Uterus (tissue), 4 donors: ENCODE results near the gene TLE1. TPM values are rescaled to one million over a fixed set of nuclear protein-coding genes. Genes with fewer than 3 reads are reported as not detected.

Source experiments
- DNase-seq, 2 donors: peaks; one replicate each; pipeline ENCODE4 v3.0.0-alpha.2; 2019 to 2020
- H3K27ac ChIP-seq, 2 donors: fragments of 200-600 bp; sonication (generic); 1 replicate in 1 of 2; 2 replicates in 1 of 2; pipeline ENCODE4 v1.5.1; 2016 to 2018
- H3K27me3 ChIP-seq, 2 donors: fragments of 200-600 bp; sonication (generic); one replicate each; pipeline ENCODE4 v1.5.1; 2018 to 2019; ENCODE audit warnings: control low read depth in 1 of 2
- H3K36me3 ChIP-seq, 2 donors: fragments of 200-600 bp; sonication (generic); one replicate each; pipeline ENCODE4 v1.5.1; 2019; ENCODE audit warnings: control low read depth in 1 of 2
- H3K4me1 ChIP-seq, 2 donors: fragments of 200-600 bp; sonication (generic); one replicate each; pipeline ENCODE4 v1.5.1; 2018 to 2019; ENCODE audit warnings: control low read depth in 1 of 2
- H3K4me3 ChIP-seq, 2 donors: fragments of 200-600 bp; sonication (generic); 1 replicate in 1 of 2; 2 replicates in 1 of 2; pipeline ENCODE4 v1.5.1; 2018 to 2019; ENCODE audit warnings: mild to moderate bottlenecking in 1 of 2
- H3K9me3 ChIP-seq, 2 donors: fragments of 200-600 bp; sonication (generic); one replicate each; pipeline ENCODE4 v1.5.1; 2019; ENCODE audit warnings: control low read depth in 1 of 2
- CTCF ChIP-seq, 4 experiments: fragments of 200-600 bp in 2 of 4; fragments of 450-650 bp in 2 of 4; sonication (generic) in 2 of 4; IDR thresholded peaks; one replicate each; pipeline ENCODE4 v1.5.1; 2016 to 2019; ENCODE audit warnings: antibody characterized with exemption in 4 of 4, mild to moderate bottlenecking in 2 of 4, moderate library complexity in 1 of 4
- POLR2A ChIP-seq, 2 donors: fragments of 450-650 bp; IDR thresholded peaks; one replicate each; pipeline ENCODE4 v1.6.1; 2016; ENCODE audit warnings: antibody characterized with exemption in 2 of 2, mild to moderate bottlenecking in 1 of 2, moderate library complexity in 1 of 2
- intact Hi-C: fragments of 100-400 bp; cut with DNase I; formaldehyde crosslinking; loops from one replicate; pipeline ENCODE4 v1.15.1; 2023; ENCODE audit warnings: low total_unique reads
- small RNA-seq: library from RNA; depleted of rRNA; stranded (forward); fragments of <200 nt; gene quantifications from one replicate; pipeline ENCODE3, GENCODE V24; 2016
- total RNA-seq, 4 donors: library from RNA; depleted of rRNA in 3 of 4; stranded (reverse); fragments of >200 nt in 3 of 4; gene quantifications; one replicate each; pipeline versions ENCODE4 v1.1.0 to v1.2.4, GENCODE V29; 2014 to 2023
- donor health status: DM: yes; HTN: yes; CAD: no.

The TLE1 gene
- total RNA-seq, 4 donors from 2014 or later: 31.0 to 124 (median 62.6) TPM

- TF ChIP-seq POLR2A (IDR thresholded peaks at IDR 0.05): no peak
- no peak for TF ChIP-seq CTCF (IDR thresholded peaks at IDR 0.05)
- intact Hi-C loops: no loop called here
Measured at GRCh38 chr9:81536242-81537025, 152.9 kb downstream of the TLE1 start.

GRCh38 chr9:81535542-81536241 is 153.7 kb downstream of the TLE1 start:
- Histone ChIP-seq H3K27ac (no peak overlapping the region), H3K4me1 (no peaks in the 10 kb centered on the region), H3K36me3 (no peaks in the 10 kb centered on the region), H3K27me3 (no peaks in the 10 kb centered on the region), H3K4me3 (no peak overlapping the region), H3K9me3 (no peaks in the 10 kb centered on the region)
- TF ChIP-seq POLR2A (IDR thresholded peaks at IDR 0.05) (no peak), CTCF (IDR thresholded peaks at IDR 0.05) (no peak)
- no peak for DNase-seq
- intact Hi-C loops: no loop called here

More at GRCh38 chr9:81536242-81537025, 152.9 kb downstream of the TLE1 start:
- Histone ChIP-seq H3K36me3 (no peaks in the 10 kb centered on the region), H3K9me3 (no peaks in the 10 kb centered on the region), H3K27ac (no peak overlapping the region), H3K4me1 (no peaks in the 10 kb centered on the region), H3K4me3 (no peak overlapping the region), H3K27me3 (no peaks in the 10 kb centered on the region)
- no peak for DNase-seq

DNA sequence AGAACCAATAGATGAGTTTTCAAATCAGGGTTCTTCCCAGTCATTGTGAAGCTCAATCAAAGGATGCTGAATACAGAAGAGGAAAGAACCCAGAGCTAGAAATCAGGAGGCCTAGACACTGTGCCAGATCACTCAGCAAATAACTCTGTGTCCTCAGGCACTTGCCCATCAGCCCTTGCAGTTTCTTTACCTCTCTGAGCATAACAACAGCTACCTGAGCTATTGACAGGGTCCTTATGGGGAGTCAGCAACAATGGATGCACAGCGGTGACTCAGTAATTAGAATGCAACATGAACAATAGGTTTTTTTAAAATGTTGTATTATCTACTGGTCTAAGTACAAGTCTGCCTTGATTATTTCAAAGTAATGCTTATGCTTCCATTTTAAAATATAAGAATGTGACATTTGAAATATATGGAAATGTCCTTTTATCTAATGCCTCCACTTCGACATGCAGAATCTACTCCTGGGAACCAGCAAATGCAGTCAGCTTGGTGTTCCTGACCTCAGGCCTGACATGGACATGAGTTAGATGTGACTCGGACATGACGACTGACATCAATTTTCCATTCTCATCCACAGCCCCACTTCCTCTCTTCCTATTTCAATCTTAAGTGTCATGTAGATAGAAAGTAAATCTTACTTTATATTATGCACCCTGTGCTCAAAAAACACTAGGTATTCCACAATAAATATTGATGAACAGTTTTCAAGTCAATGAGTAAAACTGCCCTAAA is 155.0 kb downstream of the TLE1 start:
- H3K4me3 ChIP-seq: no peak overlapping the region
- intact Hi-C loops: no loop called here
- no peaks in the 10 kb centered on the region for H3K9me3 ChIP-seq
- no peak for DNase-seq
- no peaks in the 10 kb centered on the region for H3K27me3 ChIP-seq
- TF ChIP-seq CTCF (IDR thresholded peaks at IDR 0.05): no peak
- TF ChIP-seq POLR2A (IDR thresholded peaks at IDR 0.05): no peak
- no peaks in the 10 kb centered on the region for H3K36me3 ChIP-seq
- no peak overlapping the region for H3K27ac ChIP-seq
- no peaks in the 10 kb centered on the region for H3K4me1 ChIP-seq

Small RNA genes lying within 50 kb of the gene (small RNA-seq; reads per million reads assigned to genes)
- not detected for gene RNU6-1035P

Other genes with a start within 250 kb of the TLE1 start
- gene SPATA31D4, start 238.9 kb upstream of the TLE1 start, total RNA-seq: not detected